Keratinocyte (primary cell): ENCODE results near the gene DHCR7. TPM values are rescaled to one million over a fixed set of nuclear protein-coding genes. Genes with fewer than 3 reads are reported as not detected.

ENCODE experiments used
- DNase-seq: peaks from one replicate; pipeline ENCODE4 v3.0.0-alpha.2; 2011; ENCODE audit warnings: low read depth, missing footprints, low spot score
- FAIRE-seq: peaks from 2 replicates; lab custom pipeline; 2011; peaks lifted over from hg19 to GRCh38; lab: Jason Lieb, UNC
- H2AFZ ChIP-seq: 2 replicates; pipeline ENCODE4 v1.6.0; 2012; ENCODE audit warnings: low read length, control low read depth, inconsistent platforms; ENCODE audit not compliant: control insufficient read depth
- H3K27ac ChIP-seq: 2 replicates; pipeline ENCODE4 v1.5.1; 2011; ENCODE audit warnings: low read length; ENCODE audit not compliant: control insufficient read depth, insufficient read depth
- H3K27me3 ChIP-seq: 3 replicates; pipeline ENCODE4 v1.6.0; 2011; ENCODE audit warnings: low read length; ENCODE audit not compliant: control insufficient read depth, insufficient read depth; ENCODE audit errors: extremely low read depth
- H3K36me3 ChIP-seq, 2 experiments: 2 replicates in 1 of 2; 3 replicates in 1 of 2; pipeline ENCODE4 v1.5.1; 2011; ENCODE audit warnings: low read length in 2 of 2, mild to moderate bottlenecking in 1 of 2; ENCODE audit not compliant: control insufficient read depth in 2 of 2, insufficient read depth in 2 of 2; ENCODE audit errors: extremely low read depth in 1 of 2
- H3K4me1 ChIP-seq: 3 replicates; pipeline ENCODE4 v1.5.1; 2011; ENCODE audit warnings: low read length; ENCODE audit not compliant: control insufficient read depth, insufficient read depth; ENCODE audit errors: extremely low read depth
- H3K4me2 ChIP-seq: 3 replicates; pipeline ENCODE4 v1.6.0; 2011; ENCODE audit warnings: low read depth, low read length; ENCODE audit not compliant: control insufficient read depth, insufficient read depth; ENCODE audit errors: extremely low read depth
- H3K4me3 ChIP-seq, 3 experiments: fragments of 200-600 bp in 1 of 3; sonication (generic) in 1 of 3; 2 replicates in 2 of 3; 3 replicates in 1 of 3; pipeline ENCODE4 v1.5.1; 2011 to 2016; ENCODE audit warnings: low read length in 3 of 3, mild to moderate bottlenecking in 3 of 3, control low read depth in 2 of 3, inconsistent platforms in 1 of 3, low read depth in 1 of 3, mixed read lengths in 1 of 3, mixed run types in 1 of 3, moderate library complexity in 1 of 3; ENCODE audit not compliant: control insufficient read depth in 2 of 3, insufficient read depth in 2 of 3; ENCODE audit errors: extremely low read depth in 1 of 3
- H3K79me2 ChIP-seq: 2 replicates; pipeline ENCODE4 v1.6.0; 2012; ENCODE audit warnings: low read length; ENCODE audit not compliant: control insufficient read depth, insufficient read depth
- H3K9ac ChIP-seq: 3 replicates; pipeline ENCODE4 v1.6.0; 2011; ENCODE audit warnings: low read length; ENCODE audit not compliant: control insufficient read depth, insufficient read depth; ENCODE audit errors: extremely low read depth
- H3K9me1 ChIP-seq: 3 replicates; pipeline ENCODE4 v1.6.0; 2011; ENCODE audit warnings: low read length; ENCODE audit not compliant: control insufficient read depth, insufficient read depth; ENCODE audit errors: extremely low read depth
- H3K9me3 ChIP-seq: 2 replicates; pipeline ENCODE4 v1.5.1; 2012; ENCODE audit warnings: low read depth, low read length; ENCODE audit not compliant: control insufficient read depth
- H4K20me1 ChIP-seq: 3 replicates; pipeline ENCODE4 v1.6.0; 2011; ENCODE audit warnings: low read length; ENCODE audit not compliant: control insufficient read depth, insufficient read depth; ENCODE audit errors: extremely low read depth
- CTCF ChIP-seq, 3 experiments: IDR thresholded peaks in 1 of 3; conservative IDR thresholded peaks in 1 of 3; optimal IDR thresholded peaks in 1 of 3; 2 replicates in 2 of 3; 3 replicates in 1 of 3; pipeline versions ENCODE3 to v1.5.1; 2011; ENCODE audit warnings: low read length in 3 of 3, mild to moderate bottlenecking in 3 of 3, moderate library complexity in 2 of 3, control low read depth in 1 of 3, inconsistent platforms in 1 of 3; ENCODE audit not compliant: insufficient read depth in 2 of 3; ENCODE audit errors: extremely low read depth in 1 of 3
- EZH2 ChIP-seq: IDR thresholded peaks from one replicate; pipeline ENCODE4 v1.6.1; 2012; ENCODE audit warnings: inconsistent platforms, mild to moderate bottlenecking, low read length, moderate library complexity
- dilution Hi-C: fragments of 300-500 bp; cut with MboI; formaldehyde crosslinking; loops from one replicate; pipeline ENCODE4 v1.7.0; 2020; ENCODE audit warnings: low sequenced_read_pairs; ENCODE audit not compliant: extremely low pct_ligation_motif_present
- polyA plus RNA-seq, 5 experiments: library from polyadenylated mRNA; depleted of rRNA in 3 of 5; stranded (reverse) in 3 of 5; stranded (forward) in 1 of 5; unstranded in 1 of 5; fragments of >200 nt; gene quantifications; 1 replicate in 1 of 5; 2 replicates in 3 of 5; 3 replicates in 1 of 5; pipeline versions ENCODE4 v1.2.1 to v1.2.3, GENCODE V29; 2011 to 2012; ENCODE audit warnings: missing spikeins in 2 of 5, low read depth in 1 of 5, low replicate concordance in 1 of 5

Gene DHCR7
- polyA plus RNA-seq, 1 donor (not counting 4 experiments of a cell fraction or from before 2014, with no cell fraction given): 143 TPM

GRCh38 chr11:71456831-71457230 is 8.6 kb upstream of the DHCR7 start:
- no peak overlapping the region for H2AFZ ChIP-seq
- peaks cover 23% of the 10 kb centered on the region for H3K4me1 ChIP-seq
- FAIRE-seq (no peak), DNase-seq (no peak)
- H3K36me3 ChIP-seq: peaks cover 38 to 42% of the 10 kb centered on the region in 2 experiments
- no peaks in the 10 kb centered on the region for H4K20me1 ChIP-seq
- H3K9me3 ChIP-seq: no peaks in the 10 kb centered on the region
- no peak overlapping the region for H3K4me2 ChIP-seq
- H3K4me3 ChIP-seq: no peak overlapping the region
- dilution Hi-C loops: no loop called here
- no peaks in the 10 kb centered on the region for H3K27me3 ChIP-seq
- peaks cover 19% of the 10 kb centered on the region for H3K79me2 ChIP-seq
- no peak overlapping the region for H3K27ac ChIP-seq
- H3K9ac ChIP-seq: no peak overlapping the region
- TF ChIP-seq CTCF (optimal IDR thresholded peaks at IDR 0.05 in 1 of 3, IDR thresholded peaks at IDR 0.05 in 1 of 3, conservative IDR thresholded peaks at IDR 0.05 in 1 of 3; ENCODE audit: extremely low read depth in 1 of 3, insufficient read depth in 2 of 3, low read length in 3 of 3) (no peak), EZH2 (no peak)
- no peaks in the 10 kb centered on the region for H3K9me1 ChIP-seq

GRCh38 chr11:71456294-71456693 is 8.1 kb upstream of the DHCR7 start:
- DNase-seq (no peak), FAIRE-seq (no peak)
- H3K27ac ChIP-seq: no peak overlapping the region
- no peak overlapping the region for H3K4me2 ChIP-seq
- peaks cover 36 to 42% of the 10 kb centered on the region in 2 experiments for H3K36me3 ChIP-seq
- no peaks in the 10 kb centered on the region for H4K20me1 ChIP-seq
- H3K4me3 ChIP-seq: no peak overlapping the region
- H3K9me1 ChIP-seq: no peaks in the 10 kb centered on the region
- H3K4me1 ChIP-seq: peaks cover 27% of the 10 kb centered on the region
- TF ChIP-seq CTCF (optimal IDR thresholded peaks at IDR 0.05 in 1 of 3, IDR thresholded peaks at IDR 0.05 in 1 of 3, conservative IDR thresholded peaks at IDR 0.05 in 1 of 3; ENCODE audit: extremely low read depth in 1 of 3, insufficient read depth in 2 of 3, low read length in 3 of 3) (no peak), EZH2 (no peak)
- H3K9me3 ChIP-seq: no peaks in the 10 kb centered on the region
- H3K79me2 ChIP-seq: peaks cover 19% of the 10 kb centered on the region
- dilution Hi-C loops: no loop called here
- no peak overlapping the region for H2AFZ ChIP-seq
- no peaks in the 10 kb centered on the region for H3K27me3 ChIP-seq
- H3K9ac ChIP-seq: no peak overlapping the region
